ENCODE data around the gene EARS2.

- TF ChIP-seq CTCF (IDR thresholded peaks at IDR 0.05) (no peak), POLR2A (IDR thresholded peaks at IDR 0.05) (no peak)
Measured at GRCh38 chr16:23500212-23500861, 56.8 kb downstream of the EARS2 start.
